Stomach (tissue), 9 donors: ENCODE measurements around the gene NPAS3. TPM values are rescaled to one million over a fixed set of nuclear protein-coding genes. Genes with fewer than 3 reads are reported as not detected.

Experiments used
- DNase-seq, 2 donors: peaks; one replicate each; pipeline versions ENCODE4 v3.0.0 to v3.0.0-alpha.2; 2013 to 2019
- H3K27ac ChIP-seq, 5 donors: fragments of 200-600 bp in 4 of 5; sonication (generic) in 4 of 5; one replicate each; pipeline ENCODE4 v1.5.1; 2013 to 2019; ENCODE audit warnings: mild to moderate bottlenecking in 1 of 5, moderate library complexity in 1 of 5
- H3K27me3 ChIP-seq, 3 donors: fragments of 200-600 bp; sonication (generic); one replicate each; pipeline ENCODE4 v1.5.1; 2017 to 2019; ENCODE audit warnings: mixed run types in 1 of 3
- H3K36me3 ChIP-seq, 4 donors: fragments of 200-600 bp; sonication (generic); 1 replicate in 3 of 4; 2 replicates in 1 of 4; pipeline ENCODE4 v1.5.1; 2016 to 2019
- H3K4me1 ChIP-seq, 4 donors: fragments of 200-600 bp; sonication (generic); one replicate each; pipeline ENCODE4 v1.5.1; 2016 to 2019
- H3K4me3 ChIP-seq, 4 donors: fragments of 200-600 bp; sonication (generic) in 3 of 4; one replicate each; pipeline ENCODE4 v1.5.1; 2016 to 2019; ENCODE audit warnings: mild to moderate bottlenecking in 1 of 4
- H3K9me3 ChIP-seq, 4 donors: fragments of 200-600 bp; sonication (generic); one replicate each; pipeline ENCODE4 v1.5.1; 2016 to 2019
- EP300 ChIP-seq: sonication (generic); formaldehyde crosslinking; IDR thresholded peaks from one replicate; pipeline ENCODE4 v1.6.1; 2017; ENCODE audit warnings: antibody characterized with exemption
- POLR2A ChIP-seq, 4 donors: fragments of 450-650 bp; IDR thresholded peaks; one replicate each; pipeline ENCODE4 v1.6.1; 2016; ENCODE audit warnings: antibody characterized with exemption in 4 of 4, control low read depth in 2 of 4, mild to moderate bottlenecking in 1 of 4, moderate library complexity in 1 of 4
- POLR2AphosphoS5 ChIP-seq, 3 donors: sonication (generic); formaldehyde crosslinking; IDR thresholded peaks; one replicate each; pipeline ENCODE4 v1.6.1; 2016; ENCODE audit warnings: antibody characterized with exemption in 3 of 3
- WGBS, 5 donors: extraction: QIAGEN DNeasy Blood & Tissue Kit in 3 of 5; methylation state at CpG; one replicate each; pipeline versions ENCODE4 v1.1.5 to v1.1.7; 2013 to 2018; 5-methylcytosine and 5-hydroxymethylcytosine counted together
- intact Hi-C: fragments of 100-400 bp; cut with DNase I; formaldehyde crosslinking; loops from one replicate; pipeline ENCODE4 v1.15.1; 2023; ENCODE audit warnings: low total_unique reads
- polyA plus RNA-seq, 3 donors: library from polyadenylated mRNA; stranded (reverse); fragments of 200-250 nt; gene quantifications; one replicate each; pipeline ENCODE4 v1.2.3, GENCODE V29; 2013
- total RNA-seq, 5 donors: library from RNA; depleted of rRNA; stranded (reverse); fragments of >200 nt; gene quantifications; one replicate each; pipeline versions ENCODE4 v1.1.0 to v1.2.3, GENCODE V29; 2014 to 2016
- TF ChIP-seq, protein P1 (sequence below), 7 experiments: fragments of 450-650 bp in 4 of 7; fragments of 200-600 bp in 3 of 7; sonication (generic) in 3 of 7; IDR thresholded peaks; one replicate each; pipeline ENCODE4 v1.5.1; 2016 to 2019; ENCODE audit warnings: antibody characterized with exemption in 7 of 7, control low read depth in 2 of 7, mild to moderate bottlenecking in 1 of 7
- donor health status: healthy with polysubstance abuse.
- donor health status: Bipolar disorder and iron deficiency.
- donor health status: healthy.

Gene NPAS3
- total and polyA plus RNA-seq, 8 donors, result under 0.01 to 7.9 (median 0.76) TPM; not detected in 1

DNA sequence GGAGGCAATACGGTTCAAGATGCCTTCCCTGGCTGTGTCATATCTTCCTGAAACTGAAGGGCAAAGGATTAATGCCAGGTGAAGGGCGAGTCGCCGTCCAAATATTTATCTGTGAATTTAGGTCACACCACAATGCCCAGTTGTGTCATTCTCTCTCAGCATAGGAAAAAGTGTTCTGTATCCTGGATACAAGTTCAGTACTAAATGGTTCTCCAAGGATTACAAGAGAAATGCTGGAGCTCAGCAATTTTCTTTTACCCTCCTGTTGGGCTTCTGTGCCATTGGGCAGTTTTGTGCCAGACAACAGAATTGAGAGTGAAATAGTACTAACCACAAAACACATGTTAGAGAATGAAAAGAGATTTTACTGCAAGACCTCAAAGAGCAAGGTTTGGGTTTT, 518.3 kb downstream of the NPAS3 start:
- no peaks in the 10 kb centered on the region for H3K9me3 ChIP-seq
- 38 to 73% (median 55%) methylated on average over 4 of the region's 4 CpGs for WGBS, 5 donors
- no peak for DNase-seq
- H3K4me1 ChIP-seq, result peaks cover 0 to 19% (median 3%) of the 10 kb centered on the region in 4 donors
- H3K4me3 ChIP-seq, result no peak overlapping the region
- no peak overlapping the region for H3K27ac ChIP-seq
- H3K27me3 ChIP-seq, result no peaks in the 10 kb centered on the region
- TF ChIP-seq, protein P1, sequence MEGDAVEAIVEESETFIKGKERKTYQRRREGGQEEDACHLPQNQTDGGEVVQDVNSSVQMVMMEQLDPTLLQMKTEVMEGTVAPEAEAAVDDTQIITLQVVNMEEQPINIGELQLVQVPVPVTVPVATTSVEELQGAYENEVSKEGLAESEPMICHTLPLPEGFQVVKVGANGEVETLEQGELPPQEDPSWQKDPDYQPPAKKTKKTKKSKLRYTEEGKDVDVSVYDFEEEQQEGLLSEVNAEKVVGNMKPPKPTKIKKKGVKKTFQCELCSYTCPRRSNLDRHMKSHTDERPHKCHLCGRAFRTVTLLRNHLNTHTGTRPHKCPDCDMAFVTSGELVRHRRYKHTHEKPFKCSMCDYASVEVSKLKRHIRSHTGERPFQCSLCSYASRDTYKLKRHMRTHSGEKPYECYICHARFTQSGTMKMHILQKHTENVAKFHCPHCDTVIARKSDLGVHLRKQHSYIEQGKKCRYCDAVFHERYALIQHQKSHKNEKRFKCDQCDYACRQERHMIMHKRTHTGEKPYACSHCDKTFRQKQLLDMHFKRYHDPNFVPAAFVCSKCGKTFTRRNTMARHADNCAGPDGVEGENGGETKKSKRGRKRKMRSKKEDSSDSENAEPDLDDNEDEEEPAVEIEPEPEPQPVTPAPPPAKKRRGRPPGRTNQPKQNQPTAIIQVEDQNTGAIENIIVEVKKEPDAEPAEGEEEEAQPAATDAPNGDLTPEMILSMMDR (IDR thresholded peaks at IDR 0.05), result no peak
- no peak for TF ChIP-seq POLR2AphosphoS5 (IDR thresholded peaks at IDR 0.05)
- no peak for TF ChIP-seq POLR2A (IDR thresholded peaks at IDR 0.05)
- TF ChIP-seq EP300, result no peak
- H3K36me3 ChIP-seq, result no peaks in the 10 kb centered on the region
- intact Hi-C loops, result no loop called here

DNA sequence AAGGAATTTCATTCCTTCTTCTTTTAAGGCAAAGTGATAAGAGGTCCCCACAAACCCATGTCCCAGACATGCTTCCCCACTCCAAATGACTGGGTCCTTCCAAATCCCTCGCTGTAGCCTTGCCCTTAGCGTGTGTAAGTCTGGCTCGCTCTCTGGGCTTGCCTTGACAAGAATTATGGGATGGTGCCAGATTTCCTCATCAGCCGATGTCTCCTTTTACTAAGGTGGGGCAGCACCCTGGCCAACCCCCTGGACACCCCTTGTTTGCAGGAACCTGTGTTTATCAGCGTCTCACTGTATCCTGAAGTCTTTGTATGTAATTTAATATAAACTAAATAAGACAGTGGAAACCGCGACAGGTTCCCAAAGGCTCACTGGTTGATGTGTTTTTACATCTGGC, 518.9 kb downstream of the NPAS3 start:
- intact Hi-C loops, result no loop called here
- TF ChIP-seq POLR2A (IDR thresholded peaks at IDR 0.05) (no peak), POLR2AphosphoS5 (IDR thresholded peaks at IDR 0.05) (no peak)
- TF ChIP-seq, protein P1 (IDR thresholded peaks at IDR 0.05), result no peak
- H3K36me3 ChIP-seq, result no peaks in the 10 kb centered on the region
- no peaks in the 10 kb centered on the region for H3K27me3 ChIP-seq
- 77 to 91% (median 86%) methylated on average over 7 of the region's 7 CpGs for WGBS, 5 donors
- DNase-seq, result no peak
- no peak overlapping the region for H3K4me3 ChIP-seq
- H3K27ac ChIP-seq, result no peak overlapping the region
- H3K9me3 ChIP-seq, result no peaks in the 10 kb centered on the region
- H3K4me1 ChIP-seq, result peaks cover 0 to 19% (median 3%) of the 10 kb centered on the region in 4 donors

- Histone ChIP-seq H3K27ac (no peak overlapping the region), H3K9me3 (no peaks in the 10 kb centered on the region), H3K4me1 (peaks cover 0 to 5% (median 0%) of the 10 kb centered on the region in 4 donors), H3K4me3 (no peak overlapping the region), H3K27me3 (no peaks in the 10 kb centered on the region), H3K36me3 (no peaks in the 10 kb centered on the region)
- intact Hi-C loops, result no loop called here
- 62 to 85% (median 74%) methylated on average over 1 of the region's 1 CpG for WGBS, 5 donors
- TF ChIP-seq POLR2A (IDR thresholded peaks at IDR 0.05) (no peak), POLR2AphosphoS5 (IDR thresholded peaks at IDR 0.05) (no peak), EP300 (no peak)
- TF ChIP-seq, protein P1 (IDR thresholded peaks at IDR 0.05), result no peak
- DNase-seq, result peak in 1 of 2 donors; percentile 49
Measured at GRCh38 chr14:33460164-33460563, 521.5 kb downstream of the NPAS3 start.

GRCh38 chr14:33461036-33461435, 522.4 kb downstream of the NPAS3 start:
- Histone ChIP-seq H3K9me3 (no peaks in the 10 kb centered on the region), H3K4me3 (no peak overlapping the region), H3K27me3 (no peaks in the 10 kb centered on the region), H3K4me1 (peaks cover 0 to 5% (median 0%) of the 10 kb centered on the region in 4 donors), H3K36me3 (no peaks in the 10 kb centered on the region), H3K27ac (no peak overlapping the region)
- WGBS, 5 donors, result 69 to 85% (median 76%) methylated on average over 4 of the region's 4 CpGs
- intact Hi-C loops, result no loop called here
- DNase-seq, result no peak
- TF ChIP-seq POLR2A (IDR thresholded peaks at IDR 0.05) (no peak), EP300 (no peak), POLR2AphosphoS5 (IDR thresholded peaks at IDR 0.05) (no peak)
- TF ChIP-seq, protein P1 (IDR thresholded peaks at IDR 0.05), result no peak
